Liver (tissue), 9 donors: Measurements from ENCODE around the gene GPR42. TPM values are rescaled to one million over a fixed set of nuclear protein-coding genes. Genes with fewer than 3 reads are reported as not detected.

Source experiments
- DNase-seq: peaks from one replicate; pipeline ENCODE4 v3.0.0-alpha.2; 2017; ENCODE audit warnings: low spot score
- H3K27ac ChIP-seq, 2 donors: one replicate each; pipeline ENCODE4 v1.7.0; 2013; ENCODE audit warnings: inconsistent platforms in 2 of 2, low read length in 2 of 2, control low read depth in 1 of 2, low read depth in 1 of 2, mild to moderate bottlenecking in 1 of 2
- H3K27me3 ChIP-seq, 4 donors: one replicate each; pipeline versions ENCODE4 v1.6.1 to v1.7.0; 2013; ENCODE audit warnings: low read length in 3 of 4, inconsistent platforms in 1 of 4, mild to moderate bottlenecking in 1 of 4, moderate library complexity in 1 of 4; ENCODE audit not compliant: control insufficient read depth in 4 of 4, insufficient read depth in 4 of 4
- H3K36me3 ChIP-seq, 4 donors: one replicate each; pipeline versions ENCODE4 v1.6.1 to v1.7.0; 2013; ENCODE audit warnings: low read length in 3 of 4, mild to moderate bottlenecking in 3 of 4, low read depth in 1 of 4, moderate library complexity in 1 of 4; ENCODE audit not compliant: control insufficient read depth in 4 of 4, insufficient read depth in 3 of 4
- H3K4me1 ChIP-seq, 4 donors: one replicate each; pipeline versions ENCODE4 v1.6.1 to v1.7.0; 2013; ENCODE audit warnings: low read length in 3 of 4, mild to moderate bottlenecking in 3 of 4, moderate library complexity in 1 of 4; ENCODE audit not compliant: control insufficient read depth in 4 of 4, insufficient read depth in 4 of 4
- H3K4me3 ChIP-seq, 3 donors: one replicate each; pipeline versions ENCODE4 v1.6.1 to v1.7.0; 2013; ENCODE audit warnings: low read length in 3 of 3, control low read depth in 1 of 3, low read depth in 1 of 3, mild to moderate bottlenecking in 1 of 3
- H3K9ac ChIP-seq, 2 donors: one replicate each; pipeline ENCODE4 v1.7.0; 2013; ENCODE audit warnings: low read length in 2 of 2, mild to moderate bottlenecking in 2 of 2, moderate library complexity in 2 of 2, control low read depth in 1 of 2, low read depth in 1 of 2
- H3K9me3 ChIP-seq, 4 donors: one replicate each; pipeline versions ENCODE4 v1.6.1 to v1.7.0; 2013; ENCODE audit warnings: low read length in 3 of 4; ENCODE audit not compliant: control insufficient read depth in 4 of 4
- FOXA1 ChIP-seq: IDR thresholded peaks from 2 replicates; pipeline ENCODE4 v1.6.1; 2016; ENCODE audit warnings: antibody characterized with exemption
- GABPA ChIP-seq, 2 donors: IDR thresholded peaks in 1 of 2; conservative IDR thresholded peaks in 1 of 2; 2 replicates each; pipeline ENCODE4 v1.6.1; 2016; ENCODE audit warnings: antibody characterized with exemption in 2 of 2, mild to moderate bottlenecking in 1 of 2, moderate library complexity in 1 of 2
- HNF4A ChIP-seq, 2 donors: conservative IDR thresholded peaks; 2 replicates each; pipeline ENCODE4 v1.6.1; 2016; ENCODE audit warnings: antibody characterized with exemption in 2 of 2, mild to moderate bottlenecking in 2 of 2
- HNF4G ChIP-seq: IDR thresholded peaks from 2 replicates; pipeline ENCODE4 v1.6.1; 2016; ENCODE audit warnings: antibody characterized with exemption
- NR2F2 ChIP-seq: IDR thresholded peaks from 2 replicates; pipeline ENCODE4 v1.6.1; 2016; ENCODE audit warnings: antibody characterized with exemption
- RAD21 ChIP-seq, 2 donors: IDR thresholded peaks; 2 replicates each; pipeline ENCODE4 v1.6.1; 2016; ENCODE audit warnings: antibody characterized with exemption in 2 of 2, mild to moderate bottlenecking in 2 of 2
- SP1 ChIP-seq: IDR thresholded peaks from 2 replicates; pipeline ENCODE4 v1.6.1; 2018; ENCODE audit warnings: antibody characterized with exemption, mild to moderate bottlenecking
- TAF1 ChIP-seq: conservative IDR thresholded peaks from 2 replicates; pipeline ENCODE4 v1.6.1; 2016; ENCODE audit warnings: antibody characterized with exemption, mild to moderate bottlenecking
- YY1 ChIP-seq: IDR thresholded peaks from 2 replicates; pipeline ENCODE4 v1.6.1; 2016; ENCODE audit warnings: antibody characterized with exemption, mild to moderate bottlenecking
- WGBS: extraction: QIAGEN DNeasy Blood & Tissue Kit; methylation state at CpG from one replicate; pipeline ENCODE4 v1.1.7; 2013; 5-methylcytosine and 5-hydroxymethylcytosine counted together
- polyA plus RNA-seq, 2 donors: library from polyadenylated mRNA; stranded (reverse) in 1 of 2; unstranded in 1 of 2; fragments of 200-250 nt in 1 of 2; fragments of >200 nt in 1 of 2; fragmentation: Nextera tagmentation in 1 of 2; extraction: Ambion mirVana in 1 of 2; gene quantifications; one replicate each; pipeline versions ENCODE4 v1.2.1 to v1.2.3, GENCODE V29; 2013 to 2015
- total RNA-seq, 2 donors: library from RNA; depleted of rRNA; stranded (reverse); fragments of >200 nt; gene quantifications; one replicate each; pipeline ENCODE4 v1.2.3, GENCODE V29; 2014
- TF ChIP-seq, protein P1 (sequence below): IDR thresholded peaks from 2 replicates; pipeline ENCODE4 v1.6.1; 2016; ENCODE audit warnings: antibody characterized with exemption, mild to moderate bottlenecking
- TF ChIP-seq, protein P2 (sequence below): fragments of 150-350 bp; IDR thresholded peaks from 2 replicates; pipeline ENCODE4 v1.5.1; 2017; ENCODE audit warnings: improper control_type of control experiment, low read depth, low read length; ENCODE audit not compliant: missing input control
- donor health status: healthy.
- donor health status: healthy.
- donor health status: healthy.
- donor health status: healthy.
- donor health status: healthy.

Gene GPR42
- total and polyA plus RNA-seq, 4 donors: not detected

GRCh38 chr19:35389192-35389861 lies 18.5 kb downstream of the GPR42 start:
- 54% methylated on average over 6 of the region's 6 CpGs for WGBS
- H3K4me1 ChIP-seq: no peaks in the 10 kb centered on the region
- no peaks in the 10 kb centered on the region for H3K36me3 ChIP-seq
- DNase-seq: no peak
- no peak overlapping the region for H3K9ac ChIP-seq
- no peaks in the 10 kb centered on the region for H3K27me3 ChIP-seq
- no peaks in the 10 kb centered on the region for H3K9me3 ChIP-seq
- TF ChIP-seq, protein P1, sequence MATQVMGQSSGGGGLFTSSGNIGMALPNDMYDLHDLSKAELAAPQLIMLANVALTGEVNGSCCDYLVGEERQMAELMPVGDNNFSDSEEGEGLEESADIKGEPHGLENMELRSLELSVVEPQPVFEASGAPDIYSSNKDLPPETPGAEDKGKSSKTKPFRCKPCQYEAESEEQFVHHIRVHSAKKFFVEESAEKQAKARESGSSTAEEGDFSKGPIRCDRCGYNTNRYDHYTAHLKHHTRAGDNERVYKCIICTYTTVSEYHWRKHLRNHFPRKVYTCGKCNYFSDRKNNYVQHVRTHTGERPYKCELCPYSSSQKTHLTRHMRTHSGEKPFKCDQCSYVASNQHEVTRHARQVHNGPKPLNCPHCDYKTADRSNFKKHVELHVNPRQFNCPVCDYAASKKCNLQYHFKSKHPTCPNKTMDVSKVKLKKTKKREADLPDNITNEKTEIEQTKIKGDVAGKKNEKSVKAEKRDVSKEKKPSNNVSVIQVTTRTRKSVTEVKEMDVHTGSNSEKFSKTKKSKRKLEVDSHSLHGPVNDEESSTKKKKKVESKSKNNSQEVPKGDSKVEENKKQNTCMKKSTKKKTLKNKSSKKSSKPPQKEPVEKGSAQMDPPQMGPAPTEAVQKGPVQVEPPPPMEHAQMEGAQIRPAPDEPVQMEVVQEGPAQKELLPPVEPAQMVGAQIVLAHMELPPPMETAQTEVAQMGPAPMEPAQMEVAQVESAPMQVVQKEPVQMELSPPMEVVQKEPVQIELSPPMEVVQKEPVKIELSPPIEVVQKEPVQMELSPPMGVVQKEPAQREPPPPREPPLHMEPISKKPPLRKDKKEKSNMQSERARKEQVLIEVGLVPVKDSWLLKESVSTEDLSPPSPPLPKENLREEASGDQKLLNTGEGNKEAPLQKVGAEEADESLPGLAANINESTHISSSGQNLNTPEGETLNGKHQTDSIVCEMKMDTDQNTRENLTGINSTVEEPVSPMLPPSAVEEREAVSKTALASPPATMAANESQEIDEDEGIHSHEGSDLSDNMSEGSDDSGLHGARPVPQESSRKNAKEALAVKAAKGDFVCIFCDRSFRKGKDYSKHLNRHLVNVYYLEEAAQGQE: no peak
- no peak for TF ChIP-seq HNF4G
- H3K4me3 ChIP-seq: no peak overlapping the region
- H3K27ac ChIP-seq: no peak overlapping the region

- Histone ChIP-seq H3K36me3 (no peaks in the 10 kb centered on the region), H3K9me3 (no peaks in the 10 kb centered on the region), H3K27ac (no peak overlapping the region), H3K4me3 (no peak overlapping the region), H3K4me1 (no peaks in the 10 kb centered on the region), H3K9ac (no peak overlapping the region), H3K27me3 (no peaks in the 10 kb centered on the region)
- WGBS: 78% methylated on average over 5 of the region's 5 CpGs
- no peak for DNase-seq
- TF ChIP-seq, protein P2, sequence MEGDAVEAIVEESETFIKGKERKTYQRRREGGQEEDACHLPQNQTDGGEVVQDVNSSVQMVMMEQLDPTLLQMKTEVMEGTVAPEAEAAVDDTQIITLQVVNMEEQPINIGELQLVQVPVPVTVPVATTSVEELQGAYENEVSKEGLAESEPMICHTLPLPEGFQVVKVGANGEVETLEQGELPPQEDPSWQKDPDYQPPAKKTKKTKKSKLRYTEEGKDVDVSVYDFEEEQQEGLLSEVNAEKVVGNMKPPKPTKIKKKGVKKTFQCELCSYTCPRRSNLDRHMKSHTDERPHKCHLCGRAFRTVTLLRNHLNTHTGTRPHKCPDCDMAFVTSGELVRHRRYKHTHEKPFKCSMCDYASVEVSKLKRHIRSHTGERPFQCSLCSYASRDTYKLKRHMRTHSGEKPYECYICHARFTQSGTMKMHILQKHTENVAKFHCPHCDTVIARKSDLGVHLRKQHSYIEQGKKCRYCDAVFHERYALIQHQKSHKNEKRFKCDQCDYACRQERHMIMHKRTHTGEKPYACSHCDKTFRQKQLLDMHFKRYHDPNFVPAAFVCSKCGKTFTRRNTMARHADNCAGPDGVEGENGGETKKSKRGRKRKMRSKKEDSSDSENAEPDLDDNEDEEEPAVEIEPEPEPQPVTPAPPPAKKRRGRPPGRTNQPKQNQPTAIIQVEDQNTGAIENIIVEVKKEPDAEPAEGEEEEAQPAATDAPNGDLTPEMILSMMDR: no peak
- TF ChIP-seq NR2F2 (no peak), HNF4A (conservative IDR thresholded peaks at IDR 0.05) (no peak), YY1 (no peak), RAD21 (IDR thresholded peaks at IDR 0.05) (no peak), TAF1 (no peak), FOXA1 (no peak), HNF4G (no peak), GABPA (IDR thresholded peaks at IDR 0.05 in 1 of 2, conservative IDR thresholded peaks at IDR 0.05 in 1 of 2) (no peak), SP1 (no peak)
- TF ChIP-seq, protein P1: no peak
Observed at GRCh38 chr19:35392742-35393715, 22.2 kb downstream of the GPR42 start.
